C4-2B (cell line): Measurements from ENCODE around the gene TAF11.

ENCODE experiments used
- CTCF ChIP-seq: fragments of 450-650 bp; conservative IDR thresholded peaks from 2 replicates; pipeline ENCODE4 v1.5.1; 2017; ENCODE audit warnings: mild to moderate bottlenecking
- ZFX ChIP-seq: fragments of 450-650 bp; IDR thresholded peaks from 2 replicates; pipeline ENCODE4 v1.6.1; 2017

GRCh38 chr6:34894693-34895092 lies 6.9 kb upstream of the TAF11 start:
- no peak for TF ChIP-seq CTCF
- no peak for TF ChIP-seq ZFX
